LNCAP (cell line): Measurements from ENCODE around the gene FGF3.

Source experiments
- TF ChIP-seq, protein P1 (sequence below): fragments of 450-650 bp; IDR thresholded peaks from 2 replicates; pipeline ENCODE4 v1.5.1; 2017; ENCODE audit warnings: mild to moderate bottlenecking

FGF3 gene

DNA sequence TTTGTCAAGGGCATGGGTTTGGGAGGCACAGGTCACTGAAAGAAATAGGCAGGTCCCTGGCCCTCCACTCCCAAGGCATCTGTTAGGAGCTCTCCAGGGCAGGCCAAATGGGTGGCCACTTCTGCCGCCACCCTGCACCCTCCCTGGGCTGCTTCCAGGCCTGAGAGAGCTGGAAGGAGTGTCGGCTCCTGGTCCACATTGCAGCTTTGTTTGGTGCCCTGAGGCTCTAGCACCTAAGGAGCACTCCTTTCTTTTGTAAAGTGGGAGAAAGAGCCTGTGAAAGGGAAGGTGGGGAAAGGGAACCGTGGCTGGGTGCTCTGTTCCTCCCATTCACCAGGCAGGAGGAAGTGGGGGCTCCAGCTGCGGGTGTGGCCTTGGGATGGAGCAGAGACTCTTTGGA lies 31.8 kb downstream of the FGF3 start:
- TF ChIP-seq, protein P1, sequence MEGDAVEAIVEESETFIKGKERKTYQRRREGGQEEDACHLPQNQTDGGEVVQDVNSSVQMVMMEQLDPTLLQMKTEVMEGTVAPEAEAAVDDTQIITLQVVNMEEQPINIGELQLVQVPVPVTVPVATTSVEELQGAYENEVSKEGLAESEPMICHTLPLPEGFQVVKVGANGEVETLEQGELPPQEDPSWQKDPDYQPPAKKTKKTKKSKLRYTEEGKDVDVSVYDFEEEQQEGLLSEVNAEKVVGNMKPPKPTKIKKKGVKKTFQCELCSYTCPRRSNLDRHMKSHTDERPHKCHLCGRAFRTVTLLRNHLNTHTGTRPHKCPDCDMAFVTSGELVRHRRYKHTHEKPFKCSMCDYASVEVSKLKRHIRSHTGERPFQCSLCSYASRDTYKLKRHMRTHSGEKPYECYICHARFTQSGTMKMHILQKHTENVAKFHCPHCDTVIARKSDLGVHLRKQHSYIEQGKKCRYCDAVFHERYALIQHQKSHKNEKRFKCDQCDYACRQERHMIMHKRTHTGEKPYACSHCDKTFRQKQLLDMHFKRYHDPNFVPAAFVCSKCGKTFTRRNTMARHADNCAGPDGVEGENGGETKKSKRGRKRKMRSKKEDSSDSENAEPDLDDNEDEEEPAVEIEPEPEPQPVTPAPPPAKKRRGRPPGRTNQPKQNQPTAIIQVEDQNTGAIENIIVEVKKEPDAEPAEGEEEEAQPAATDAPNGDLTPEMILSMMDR = no peak

DNA sequence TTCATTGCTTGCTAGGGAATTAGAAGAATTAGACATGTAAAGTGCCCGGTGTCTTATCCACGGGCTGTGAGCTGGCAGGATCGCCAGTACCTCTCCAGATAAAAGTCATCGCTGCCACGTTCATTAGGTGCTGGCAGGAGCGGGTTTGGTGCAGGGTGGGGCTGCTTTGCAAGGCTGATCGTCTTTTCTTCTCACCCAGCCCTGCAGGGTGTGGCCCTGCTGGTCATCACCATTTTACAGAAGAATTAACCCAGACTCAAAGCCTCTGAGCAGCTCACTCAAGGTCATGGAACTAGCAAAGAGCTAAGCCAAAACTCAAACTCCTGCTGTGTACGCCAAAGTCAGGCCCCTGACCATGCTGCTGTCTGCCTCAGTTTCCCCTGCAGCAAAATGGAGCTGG lies 38.0 kb downstream of the FGF3 start:
- TF ChIP-seq, protein P1 = no peak

DNA sequence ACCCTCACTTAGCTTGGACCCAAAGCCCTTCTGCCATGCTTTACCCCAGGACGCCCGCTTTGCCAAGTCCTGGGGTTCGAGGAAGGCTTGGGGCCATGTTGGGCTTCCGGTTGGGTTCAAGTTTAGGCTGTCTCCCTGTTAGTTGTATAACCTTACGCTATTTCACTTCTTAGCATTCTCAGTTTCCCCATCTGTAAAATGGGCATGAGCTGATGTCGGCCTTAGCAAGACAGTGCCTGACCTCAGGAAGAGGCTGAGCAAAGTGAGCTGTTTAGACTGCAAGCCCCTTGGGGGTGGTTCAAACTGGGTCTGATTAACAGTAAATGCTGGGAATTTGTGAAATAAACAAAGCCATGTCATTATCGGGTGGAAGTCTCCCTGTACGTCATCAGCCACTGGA lies 40.8 kb downstream of the FGF3 start:
- TF ChIP-seq, protein P1 = no peak

DNA sequence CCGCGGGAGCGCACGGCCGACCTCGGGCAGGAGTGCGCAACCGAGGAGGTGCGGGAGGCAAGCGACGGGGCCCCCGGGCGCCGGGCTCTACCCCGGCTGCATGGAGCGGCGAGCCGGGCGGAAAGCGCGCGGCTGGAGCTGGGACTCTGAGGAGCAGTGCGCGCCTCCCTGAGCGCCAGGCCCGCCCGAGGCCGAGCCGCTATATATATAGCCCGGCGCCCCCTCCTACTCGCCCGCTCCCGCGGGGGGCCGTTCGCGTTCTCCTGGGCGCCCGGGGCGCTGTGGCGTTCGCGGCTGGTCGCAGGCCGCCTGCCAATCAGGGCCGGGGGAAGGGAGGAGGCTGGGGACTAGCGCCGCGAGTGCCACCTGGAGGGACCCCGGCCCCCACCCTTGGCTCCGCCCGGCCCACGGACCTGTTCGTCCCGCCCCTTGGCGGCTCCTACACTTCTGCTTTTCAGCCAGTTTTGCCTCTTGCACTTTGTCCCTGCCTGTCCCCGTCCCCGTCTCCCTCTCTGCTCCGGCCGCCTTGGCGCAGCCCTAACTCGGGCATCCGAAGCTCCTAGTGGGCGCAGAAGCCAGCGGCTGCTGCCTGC lies 44.0 kb downstream of the FGF3 start, which contains the start of gene FGF4:
TSS of gene FGF4 (minus strand) at position 179 of the 593 bp plus-strand sequence. CDS start 257 bp downstream, outside the sequence.
- TF ChIP-seq, protein P1 = no peak

DNA sequence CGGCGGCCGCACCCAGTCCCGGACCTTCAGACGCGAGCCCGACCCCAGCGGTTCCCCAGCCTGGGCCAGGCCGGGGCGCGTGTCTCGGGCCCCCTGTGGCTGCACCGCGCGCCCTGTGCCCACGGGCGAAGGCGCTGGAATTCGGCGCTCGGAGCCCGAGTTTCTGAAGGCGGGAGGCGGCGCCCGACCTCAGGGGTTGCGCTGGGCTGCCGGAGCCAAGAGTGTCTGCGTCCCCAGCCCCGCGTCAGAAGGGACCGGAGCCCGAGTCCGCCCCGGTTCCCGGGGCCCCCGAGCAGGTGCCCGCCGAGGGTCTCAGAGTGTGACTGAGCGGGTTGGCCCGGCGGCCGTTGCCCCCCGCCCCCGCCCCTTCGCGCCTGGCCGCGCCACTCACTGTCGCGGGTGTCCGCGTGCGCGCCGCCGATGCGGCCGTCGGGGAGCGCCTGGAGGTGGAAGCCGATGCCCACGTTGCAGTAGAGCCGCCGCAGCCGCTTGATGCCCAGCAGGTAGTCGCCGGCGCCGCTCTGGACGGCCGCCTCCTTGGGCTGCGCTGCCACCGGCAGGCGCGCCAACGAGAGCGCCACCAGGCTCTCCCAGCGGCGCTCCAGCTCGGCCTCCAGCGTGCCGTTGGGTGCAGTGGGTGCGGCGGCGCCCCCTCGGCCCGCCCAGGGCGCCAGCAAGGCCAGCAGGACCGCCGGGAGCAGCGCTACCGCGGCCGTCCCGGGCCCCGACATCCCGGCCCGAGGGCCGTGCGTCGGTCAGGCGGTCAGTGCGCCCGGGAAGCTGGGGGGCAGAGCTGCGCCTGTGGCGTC lies 44.7 kb downstream of the FGF3 start:
- TF ChIP-seq, protein P1 = no peak

DNA sequence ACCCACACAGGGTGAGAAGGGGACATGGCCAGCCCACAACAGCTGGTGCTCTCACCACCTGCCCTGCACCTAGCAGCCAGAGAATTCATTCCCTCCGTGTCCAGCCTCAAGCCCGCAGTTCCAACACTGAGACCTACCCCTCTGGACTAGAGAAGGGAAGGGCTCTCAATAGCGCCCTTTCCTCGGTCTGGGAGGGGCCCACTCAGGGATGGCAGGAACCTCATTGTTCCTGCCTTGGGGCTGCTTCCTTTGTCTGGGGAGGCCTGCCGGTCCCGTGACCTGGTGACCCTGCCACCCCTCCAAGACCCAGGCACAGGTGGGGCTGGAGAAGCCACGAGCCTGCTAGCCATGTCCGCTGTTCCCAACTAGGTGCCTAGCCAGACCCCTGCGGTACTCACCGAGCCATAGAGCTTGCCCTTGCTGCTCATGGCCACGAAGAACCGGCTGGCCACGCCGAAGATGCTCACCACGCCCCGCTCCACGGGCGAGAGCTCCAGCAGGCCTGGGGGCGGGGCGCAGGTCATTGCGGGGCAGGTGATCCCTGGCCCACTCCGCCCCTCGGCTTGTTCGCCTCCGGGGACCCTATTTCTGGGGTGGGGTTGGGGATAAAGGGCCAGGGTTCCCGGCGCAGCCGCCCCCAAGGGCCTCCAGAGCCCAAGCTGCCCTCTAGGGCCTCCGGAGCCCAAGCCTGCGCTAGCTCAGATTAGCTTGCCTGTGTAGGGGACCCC lies 45.4 kb downstream of the FGF3 start:
- TF ChIP-seq, protein P1 = no peak

DNA sequence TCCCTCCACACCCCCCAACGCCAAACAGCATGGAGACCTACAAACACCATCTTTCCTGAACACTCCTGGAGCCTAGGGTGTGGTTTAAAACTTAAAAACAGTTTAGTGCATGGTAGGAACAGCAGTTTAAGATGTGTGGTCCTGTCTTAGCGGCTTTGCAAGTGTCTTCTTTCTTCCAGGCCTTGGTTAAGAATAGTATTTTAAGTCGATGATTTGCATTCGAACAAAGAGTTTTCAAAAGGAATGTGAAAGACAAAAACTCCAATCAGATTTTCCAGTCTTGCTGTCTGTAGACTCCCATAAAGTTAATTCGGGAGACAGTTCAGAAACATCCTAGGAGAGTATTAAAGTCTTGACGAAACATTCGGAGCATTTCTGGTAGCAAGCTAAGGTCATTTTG lies 47.8 kb downstream of the FGF3 start:
- TF ChIP-seq, protein P1 = no peak
